MV-4-11 (cell line): ENCODE results near the gene CNBP.
A peak's percentile ranks its signal among the peaks of the same experiment; 100 is the strongest.
"Not testable (repeated sequence)": the region's sequence is repeated elsewhere in the genome, so short reads cannot be mapped to it uniquely, and the experiment has no call there.

Experiments used
- DNase-seq: peaks from one replicate; lab custom pipeline; 2025; lab: John Stamatoyannopoulos, UW

Gene CNBP

GRCh38 chr3:129183569-129184395 lies at the start of gene CNBP:
CNBP (minus strand) TSS chr3:129183896; CDS start chr3:129171757, 12,139 bp downstream.
- DNase-seq: peak; percentile 89

GRCh38 chr3:129231331-129232119 lies 47.8 kb upstream of the CNBP start:
- DNase-seq: no peak

- peak; percentile 96 for DNase-seq
These were observed 46.8 kb upstream of the CNBP start for GRCh38 chr3:129230311-129231019.

- peak; percentile 59 for DNase-seq
These were observed 45.3 kb upstream of the CNBP start for GRCh38 chr3:129228891-129229585.

- peak; percentile 20 for DNase-seq
These were observed 42.7 kb upstream of the CNBP start for GRCh38 chr3:129226374-129226773.

GRCh38 chr3:129224984-129225393 lies 41.3 kb upstream of the CNBP start:
- peak; percentile 88 for DNase-seq

DNA sequence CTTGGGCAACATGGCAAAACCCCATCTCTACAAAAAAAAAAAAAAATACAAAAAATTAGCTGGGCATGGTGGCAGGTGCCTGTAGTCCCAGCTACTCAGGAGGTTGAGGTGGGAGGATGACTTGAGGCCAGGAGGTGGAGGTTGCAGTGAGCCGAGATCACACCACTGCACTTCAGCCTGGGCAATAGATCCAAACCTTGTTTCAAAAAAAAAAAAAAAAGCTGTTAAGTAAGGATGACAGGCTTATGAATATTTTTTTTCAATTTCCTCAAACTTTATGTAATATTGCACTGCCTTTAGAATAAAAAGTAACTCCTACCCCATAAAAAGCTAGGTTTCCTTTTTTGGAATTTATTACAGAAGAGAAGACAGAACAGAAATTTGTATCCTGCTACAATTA lies 40.7 kb upstream of the CNBP start:
- DNase-seq: not testable (repeated sequence)

GRCh38 chr3:129218742-129219141 lies 35.0 kb upstream of the CNBP start:
- DNase-seq: no peak

- DNase-seq: no peak
These were observed 29.5 kb upstream of the CNBP start for GRCh38 chr3:129213238-129213637.

- peak; percentile 5 for DNase-seq
These were observed 28.1 kb upstream of the CNBP start for GRCh38 chr3:129211772-129212171.

DNA sequence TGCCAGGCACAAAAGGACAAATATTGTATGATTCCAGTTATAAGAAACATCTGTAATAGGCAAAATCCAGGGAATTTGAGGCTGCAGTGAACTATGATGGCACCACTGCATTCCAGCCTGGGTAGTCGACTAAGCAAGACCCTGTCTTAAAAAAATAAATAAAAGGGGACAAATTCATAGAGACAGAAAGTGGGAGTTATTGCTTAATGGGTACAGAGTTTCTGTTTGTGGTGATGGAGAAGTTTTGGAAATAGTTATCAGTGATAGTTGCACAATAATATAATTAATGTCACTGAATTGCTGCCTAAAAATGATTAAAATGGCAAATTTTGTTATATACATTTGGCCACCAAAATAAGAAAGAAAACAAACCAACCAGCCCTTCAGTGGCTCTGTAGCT lies 27.6 kb upstream of the CNBP start:
- no peak for DNase-seq

DNA sequence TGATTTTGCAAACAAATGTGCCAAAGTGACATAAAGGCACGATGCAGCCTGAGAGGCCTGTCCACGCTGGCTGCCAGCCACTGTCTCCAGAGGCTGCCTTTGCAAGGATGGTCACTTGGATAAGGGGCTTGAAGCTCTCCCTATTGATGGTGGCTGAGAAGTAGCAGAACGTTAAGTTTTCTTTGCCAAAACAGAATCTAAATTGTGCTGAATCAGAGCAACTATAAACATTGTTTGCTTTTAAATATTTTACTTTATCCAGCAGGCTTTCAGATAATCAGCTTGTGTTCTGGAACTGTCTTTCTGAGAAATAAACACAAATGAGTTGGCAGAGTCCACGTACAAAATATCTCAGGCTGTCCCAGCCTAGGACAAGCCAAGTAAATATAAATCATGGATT lies 23.8 kb upstream of the CNBP start:
- DNase-seq: no peak

DNA sequence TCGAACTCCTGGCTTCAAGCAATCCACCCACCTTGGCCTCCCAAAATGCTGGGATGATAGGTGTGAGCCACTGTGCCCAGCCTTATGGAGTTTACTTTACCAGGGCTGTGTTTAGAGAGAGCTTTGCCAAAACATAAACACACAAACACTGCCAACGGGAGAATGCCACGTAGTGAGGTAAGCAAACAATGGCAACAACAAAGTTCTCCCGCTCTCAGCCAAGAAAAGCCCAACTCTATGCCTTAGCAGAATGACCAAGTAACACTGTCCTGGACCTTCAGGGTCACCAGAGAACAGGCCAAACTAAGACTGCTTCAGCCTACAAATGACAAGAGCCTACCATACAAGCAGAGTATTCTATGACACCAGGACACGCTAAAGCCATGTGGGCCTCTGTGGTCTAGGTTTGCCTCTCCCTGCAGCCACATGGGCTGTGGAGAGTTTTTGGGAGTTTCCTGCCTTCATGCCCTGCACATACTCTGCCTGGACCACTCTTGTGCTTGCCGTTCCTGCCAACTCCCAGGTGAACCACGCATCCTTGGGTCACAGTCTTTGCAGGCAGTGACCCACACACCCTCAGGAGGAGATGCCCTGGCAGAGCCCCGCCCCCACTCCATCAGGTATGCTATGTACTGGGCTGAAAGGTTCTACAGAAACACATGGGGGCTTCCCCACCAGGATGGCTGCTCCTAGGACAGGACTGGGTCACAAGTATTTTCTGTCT lies 21.6 kb upstream of the CNBP start:
- no peak for DNase-seq

- DNase-seq: no peak
These were observed 20.8 kb upstream of the CNBP start for GRCh38 chr3:129204473-129204872.

DNA sequence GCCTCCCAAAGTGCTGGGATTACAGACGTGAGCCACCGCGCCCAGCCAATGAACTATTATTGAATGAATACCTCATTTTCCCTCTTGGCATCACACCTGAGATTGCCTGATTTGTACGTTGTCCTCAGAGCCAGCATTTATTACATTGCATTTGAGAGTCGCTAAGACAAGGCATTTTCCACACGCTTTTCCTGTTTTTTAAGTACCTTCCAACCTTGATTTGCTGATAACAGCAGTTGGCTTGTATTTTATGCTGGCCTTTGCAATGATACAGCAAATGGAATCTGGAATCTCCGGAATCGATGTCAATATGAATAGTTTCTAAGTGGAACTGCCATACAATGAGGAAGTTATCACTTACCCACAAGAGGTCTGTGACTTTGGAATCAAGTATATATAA lies 15.7 kb upstream of the CNBP start:
- peak; percentile 8 for DNase-seq

GRCh38 chr3:129197321-129197720 lies 13.6 kb upstream of the CNBP start:
- DNase-seq: no peak

DNA sequence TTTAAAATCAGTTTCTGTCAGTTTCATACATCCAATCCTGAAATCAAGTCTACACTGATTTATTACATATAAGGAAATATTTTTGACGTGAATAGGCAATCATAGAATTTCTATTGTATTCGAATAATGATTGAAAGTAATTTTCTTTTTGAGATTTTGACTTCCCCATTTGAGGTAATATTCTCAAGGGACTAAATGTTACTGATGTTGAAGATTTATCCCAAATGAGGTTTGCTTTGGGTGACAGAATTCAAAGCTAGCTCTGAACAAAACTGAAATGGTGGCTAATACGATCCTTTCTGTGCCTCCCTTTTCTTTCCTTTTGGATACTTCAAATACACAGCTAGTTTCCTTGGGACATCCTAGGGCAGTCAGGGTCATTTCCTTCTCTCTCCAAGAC lies 12.9 kb upstream of the CNBP start:
- no peak for DNase-seq

DNA sequence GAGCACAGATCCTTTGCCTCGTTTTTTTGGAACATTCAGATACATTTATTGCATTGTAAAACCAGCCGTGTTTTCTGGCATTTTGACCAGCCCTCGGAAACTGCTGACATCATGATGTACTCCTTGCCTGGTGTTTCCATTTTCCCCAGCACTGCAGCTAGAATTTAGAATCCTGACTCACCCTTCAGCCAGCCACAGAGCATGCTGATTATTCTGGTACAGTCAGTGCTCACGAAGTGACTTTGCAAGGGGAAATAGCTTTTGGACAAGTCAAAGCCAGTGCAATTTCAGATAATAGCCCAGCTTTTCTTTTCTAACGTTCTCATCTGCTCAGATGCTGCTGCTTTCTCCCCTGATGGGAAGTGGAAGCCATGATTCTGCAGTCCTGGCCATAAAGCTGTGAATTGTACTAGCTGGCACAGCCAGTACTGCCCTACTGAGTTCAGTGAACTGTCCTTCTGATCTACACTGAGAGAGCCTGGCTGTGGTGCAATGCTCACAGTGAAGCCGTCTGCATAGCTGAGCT lies 12.1 kb upstream of the CNBP start:
- DNase-seq: peak; percentile 67

GRCh38 chr3:129189793-129190192 lies 6.1 kb upstream of the CNBP start:
- not testable (repeated sequence) for DNase-seq

- no peak for DNase-seq
These were observed 4.2 kb upstream of the CNBP start for GRCh38 chr3:129187857-129188256.

DNA sequence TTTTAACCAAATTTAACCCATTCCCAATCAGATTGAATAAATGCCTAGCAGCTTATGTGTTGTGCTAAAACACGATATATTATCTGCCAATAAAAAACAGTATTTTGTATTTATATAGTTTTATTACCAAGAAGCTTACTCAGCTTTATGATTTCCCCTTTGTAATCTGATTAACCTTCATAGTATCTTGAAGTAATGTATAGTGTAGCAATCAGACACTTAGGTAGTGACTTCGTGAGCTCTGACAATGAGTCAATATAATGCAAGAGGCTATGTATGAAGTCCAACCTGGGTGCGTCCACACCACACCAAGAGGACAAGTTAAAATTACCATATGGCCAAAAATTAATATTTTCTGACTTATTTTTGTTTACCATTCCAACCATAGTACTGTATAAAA lies 2.1 kb upstream of the CNBP start:
- no peak for DNase-seq
